DND-41 (cell line): Measurements from ENCODE around the gene RNF220.
"Not testable (repeated sequence)": the region's sequence is repeated elsewhere in the genome, so short reads cannot be mapped to it uniquely, and the experiment has no call there.

ENCODE experiments used
- ATAC-seq: fragments of 200-7000 bp; cut with Tn5 transposase; 3 replicates; pipeline ENCODE4 v1.9.1; 2021; ENCODE audit warnings: low read depth; ENCODE audit not compliant: insufficient read depth
- DNase-seq: peaks from one replicate; pipeline ENCODE4 v3.0.0-alpha.2; 2020
- H2AFZ ChIP-seq: 2 replicates; pipeline ENCODE4 v1.6.0; 2012; ENCODE audit warnings: low read depth, low read length
- H3K27ac ChIP-seq: 2 replicates; pipeline ENCODE4 v1.5.1; 2012; ENCODE audit warnings: low read length, inconsistent platforms
- H3K27me3 ChIP-seq: fragments of 200-600 bp; sonication (generic); 2 replicates; pipeline ENCODE4 v1.6.0; 2012; ENCODE audit warnings: low read length, mild to moderate bottlenecking, inconsistent platforms; ENCODE audit not compliant: insufficient read depth, poor library complexity
- H3K36me3 ChIP-seq: 2 replicates; pipeline ENCODE4 v1.5.1; 2012; ENCODE audit warnings: low read length, inconsistent platforms; ENCODE audit not compliant: insufficient read depth
- H3K4me1 ChIP-seq: 2 replicates; pipeline ENCODE4 v1.5.1; 2012; ENCODE audit warnings: mild to moderate bottlenecking, low read length; ENCODE audit not compliant: insufficient read depth
- H3K4me2 ChIP-seq: 2 replicates; pipeline ENCODE4 v1.6.0; 2012; ENCODE audit warnings: mild to moderate bottlenecking, moderate library complexity, low read length, inconsistent platforms; ENCODE audit not compliant: insufficient read depth
- H3K4me3 ChIP-seq, 2 experiments: fragments of 200-600 bp in 1 of 2; shearing (Covaris generic) in 1 of 2; 2 replicates each; pipeline ENCODE4 v1.5.1; 2012 to 2016; ENCODE audit warnings: inconsistent platforms in 2 of 2, low read length in 2 of 2, mild to moderate bottlenecking in 2 of 2, low read depth in 1 of 2, moderate library complexity in 1 of 2
- H3K79me2 ChIP-seq: 2 replicates; pipeline ENCODE4 v1.6.0; 2012; ENCODE audit warnings: low read length, inconsistent platforms; ENCODE audit not compliant: insufficient read depth
- H3K9ac ChIP-seq: 2 replicates; pipeline ENCODE4 v1.6.0; 2012; ENCODE audit warnings: low read depth, mild to moderate bottlenecking, inconsistent platforms, low read length, moderate library complexity
- H3K9me3 ChIP-seq: 2 replicates; pipeline ENCODE4 v1.5.1; 2012; ENCODE audit warnings: low read length, moderate library complexity, mild to moderate bottlenecking, inconsistent platforms; ENCODE audit not compliant: insufficient read depth, severe bottlenecking
- H4K20me1 ChIP-seq: 2 replicates; pipeline ENCODE4 v1.6.0; 2012; ENCODE audit warnings: low read length; ENCODE audit not compliant: insufficient read depth
- EZH2 ChIP-seq: IDR thresholded peaks from 3 replicates; pipeline ENCODE4 v1.6.1; 2012; ENCODE audit warnings: borderline replicate concordance, low read depth, mild to moderate bottlenecking, moderate library complexity, low read length, inconsistent platforms; ENCODE audit not compliant: severe bottlenecking
- TF ChIP-seq, protein P1 (sequence below): IDR thresholded peaks from 2 replicates; pipeline ENCODE4 v1.5.1; 2012; ENCODE audit warnings: borderline replicate concordance, low read length, moderate library complexity, mild to moderate bottlenecking; ENCODE audit not compliant: poor library complexity, severe bottlenecking; ENCODE audit errors: extremely low read depth

The RNF220 gene

DNA sequence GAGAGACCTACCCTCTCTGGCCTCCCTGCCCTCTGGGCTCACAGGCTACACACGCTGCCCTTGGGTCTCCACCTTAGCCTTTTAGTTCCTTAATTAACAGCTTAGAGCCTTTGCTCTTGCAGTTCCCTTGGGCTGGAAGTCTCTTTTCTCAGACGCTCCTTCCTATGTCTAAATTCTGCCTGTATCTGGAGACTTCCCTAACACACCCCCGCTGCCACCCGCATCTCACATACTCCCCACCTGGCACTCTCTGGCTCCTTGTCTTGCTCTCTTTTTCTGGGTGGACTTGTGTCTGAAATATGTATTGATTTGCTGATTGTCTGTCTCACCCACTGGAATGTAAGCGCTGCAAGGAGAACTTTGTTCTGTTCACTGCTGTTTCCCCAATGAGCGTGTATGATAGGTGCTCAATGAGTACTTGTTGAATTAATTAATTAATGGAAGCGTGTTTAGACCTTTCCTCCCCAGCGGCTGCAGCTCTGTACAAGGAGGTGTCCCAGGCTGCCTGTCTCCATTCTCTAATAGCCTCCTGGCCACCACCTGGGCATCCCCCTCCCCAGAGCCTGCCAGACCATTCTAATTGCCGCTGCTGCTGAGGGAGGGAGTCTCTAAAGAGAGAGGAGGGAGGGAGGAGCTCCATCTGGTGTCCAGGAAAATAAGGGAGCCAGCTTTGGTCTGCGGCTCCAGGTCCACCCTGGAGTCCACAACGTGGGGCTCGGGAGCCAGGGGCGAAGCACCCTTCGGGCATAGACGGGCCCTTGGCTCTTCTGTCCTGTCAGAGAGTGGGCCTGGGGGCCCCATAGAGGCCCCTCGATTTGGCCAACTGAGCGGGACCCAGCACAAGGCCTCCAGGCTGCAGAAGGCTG lies 95.4 kb downstream of the RNF220 start:
- H3K27me3 ChIP-seq = peaks cover 33% of the 10 kb centered on the region
- H3K36me3 ChIP-seq = no peaks in the 10 kb centered on the region
- no peak overlapping the region for H2AFZ ChIP-seq
- no peak overlapping the region for H3K4me2 ChIP-seq
- DNase-seq (no peak), ATAC-seq (no peak)
- no peaks in the 10 kb centered on the region for H3K4me1 ChIP-seq
- no peaks in the 10 kb centered on the region for H3K79me2 ChIP-seq
- H4K20me1 ChIP-seq = no peaks in the 10 kb centered on the region
- no peak overlapping the region for H3K27ac ChIP-seq
- H3K9ac ChIP-seq = no peak overlapping the region
- TF ChIP-seq, protein P1, sequence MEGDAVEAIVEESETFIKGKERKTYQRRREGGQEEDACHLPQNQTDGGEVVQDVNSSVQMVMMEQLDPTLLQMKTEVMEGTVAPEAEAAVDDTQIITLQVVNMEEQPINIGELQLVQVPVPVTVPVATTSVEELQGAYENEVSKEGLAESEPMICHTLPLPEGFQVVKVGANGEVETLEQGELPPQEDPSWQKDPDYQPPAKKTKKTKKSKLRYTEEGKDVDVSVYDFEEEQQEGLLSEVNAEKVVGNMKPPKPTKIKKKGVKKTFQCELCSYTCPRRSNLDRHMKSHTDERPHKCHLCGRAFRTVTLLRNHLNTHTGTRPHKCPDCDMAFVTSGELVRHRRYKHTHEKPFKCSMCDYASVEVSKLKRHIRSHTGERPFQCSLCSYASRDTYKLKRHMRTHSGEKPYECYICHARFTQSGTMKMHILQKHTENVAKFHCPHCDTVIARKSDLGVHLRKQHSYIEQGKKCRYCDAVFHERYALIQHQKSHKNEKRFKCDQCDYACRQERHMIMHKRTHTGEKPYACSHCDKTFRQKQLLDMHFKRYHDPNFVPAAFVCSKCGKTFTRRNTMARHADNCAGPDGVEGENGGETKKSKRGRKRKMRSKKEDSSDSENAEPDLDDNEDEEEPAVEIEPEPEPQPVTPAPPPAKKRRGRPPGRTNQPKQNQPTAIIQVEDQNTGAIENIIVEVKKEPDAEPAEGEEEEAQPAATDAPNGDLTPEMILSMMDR = no peak
- no peak for TF ChIP-seq EZH2
- H3K9me3 ChIP-seq = no peaks in the 10 kb centered on the region
- H3K4me3 ChIP-seq = no peak overlapping the region

DNA sequence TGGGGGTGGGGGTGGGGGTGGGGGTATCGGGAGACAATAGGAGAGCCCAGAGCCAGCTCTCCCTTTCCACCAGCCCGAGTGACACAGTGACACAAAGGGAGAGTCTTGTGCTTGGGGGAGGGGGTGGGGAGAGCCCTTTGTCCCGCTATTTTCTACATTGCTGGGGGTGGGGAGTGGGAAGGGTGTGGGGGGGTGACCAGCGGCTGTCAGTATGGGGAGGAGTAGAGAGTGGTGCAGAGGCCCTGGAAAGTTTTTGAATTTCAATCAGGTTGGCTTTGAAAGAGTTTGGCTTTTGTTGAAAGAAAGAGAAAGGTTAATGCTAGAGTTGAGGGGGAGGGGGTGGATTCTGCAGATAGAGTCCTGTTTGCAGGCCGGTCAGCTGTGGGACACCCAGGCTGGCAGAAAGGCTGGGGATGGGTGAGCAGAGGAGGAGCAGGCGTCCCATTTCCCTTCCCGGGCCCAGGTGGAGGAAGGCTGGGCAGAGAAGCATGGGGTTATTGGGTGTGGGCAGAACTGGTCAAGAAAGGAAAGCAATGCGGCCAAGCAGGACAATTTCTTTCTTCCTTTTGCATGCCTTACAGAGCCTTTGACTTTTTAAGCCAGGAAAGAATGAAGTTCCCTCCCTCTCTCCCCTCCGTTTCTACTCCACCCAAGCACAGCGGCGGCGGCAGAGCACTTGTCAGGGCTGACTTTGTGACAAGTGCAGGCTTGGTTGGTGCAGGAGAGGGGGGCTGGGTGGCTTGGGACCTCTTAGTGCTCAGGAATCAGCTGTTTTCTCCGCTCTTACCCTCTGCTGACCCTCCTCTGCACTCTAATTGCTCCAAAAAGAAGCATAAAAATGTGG lies 96.2 kb downstream of the RNF220 start:
- Histone ChIP-seq H3K4me2 (no peak overlapping the region), H2AFZ (no peak overlapping the region), H3K4me3 (no peak overlapping the region), H3K36me3 (no peaks in the 10 kb centered on the region), H3K9ac (no peak overlapping the region), H3K79me2 (no peaks in the 10 kb centered on the region), H3K9me3 (no peaks in the 10 kb centered on the region), H4K20me1 (no peaks in the 10 kb centered on the region), H3K27me3 (peaks cover 26% of the 10 kb centered on the region), H3K4me1 (no peaks in the 10 kb centered on the region), H3K27ac (no peak overlapping the region)
- no peak for ATAC-seq
- TF ChIP-seq, protein P1 = no peak
- TF ChIP-seq EZH2 = no peak
- no peak for DNase-seq

DNA sequence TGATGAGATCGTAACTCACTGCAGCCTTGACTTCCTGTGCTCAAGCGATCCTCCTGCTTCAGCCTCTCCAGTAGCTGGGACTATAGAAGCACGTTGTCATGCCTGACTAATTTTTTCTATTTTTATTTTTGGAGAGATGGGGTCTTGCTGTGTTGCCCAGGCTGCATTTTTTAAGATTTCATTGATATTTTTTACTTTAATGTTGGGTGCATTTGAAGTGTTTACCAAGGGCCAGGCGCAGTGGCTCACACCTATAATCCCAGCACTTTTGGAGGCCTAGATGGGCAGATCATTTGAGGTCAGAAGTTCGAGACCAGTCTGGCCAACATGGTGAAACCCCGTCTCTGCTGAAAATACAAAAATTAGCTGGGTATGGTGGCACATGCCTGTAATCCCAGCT lies 97.8 kb downstream of the RNF220 start:
- H3K27me3 ChIP-seq = peaks cover 13% of the 10 kb centered on the region
- H3K36me3 ChIP-seq, DNase-seq, H3K79me2 ChIP-seq, H4K20me1 ChIP-seq, H3K4me1 ChIP-seq, H3K9me3 ChIP-seq, H2AFZ ChIP-seq, ATAC-seq, H3K9ac ChIP-seq, H3K4me2 ChIP-seq, H3K4me3 ChIP-seq, H3K27ac ChIP-seq: not testable (repeated sequence)

DNA sequence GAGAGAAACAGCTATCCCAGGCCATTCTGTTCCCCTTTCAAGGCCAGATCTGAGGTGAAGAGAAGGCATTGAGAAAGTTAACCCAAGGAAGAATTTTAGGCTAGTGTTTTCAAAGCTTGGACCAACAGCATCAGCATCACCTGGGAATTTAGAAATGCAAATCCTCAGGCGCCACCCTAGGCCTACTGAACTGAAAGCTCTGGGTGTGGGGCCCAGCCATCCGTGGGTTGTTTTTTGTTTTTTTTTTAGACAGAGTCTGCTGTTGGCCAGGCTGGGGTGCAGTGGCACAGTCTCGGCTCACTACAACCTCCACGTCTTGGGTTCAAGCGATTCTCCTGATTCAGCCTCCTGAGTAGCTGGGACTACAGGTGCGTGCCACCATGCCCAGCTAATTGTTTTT lies 98.6 kb downstream of the RNF220 start:
- Histone ChIP-seq H3K79me2 (no peaks in the 10 kb centered on the region), H3K4me1 (no peaks in the 10 kb centered on the region), H4K20me1 (no peaks in the 10 kb centered on the region), H3K4me3 (no peak overlapping the region), H2AFZ (no peak overlapping the region), H3K27me3 (peaks cover 8% of the 10 kb centered on the region), H3K36me3 (no peaks in the 10 kb centered on the region), H3K27ac (no peak overlapping the region), H3K9me3 (no peaks in the 10 kb centered on the region), H3K4me2 (no peak overlapping the region), H3K9ac (no peak overlapping the region)
- ATAC-seq (no peak), DNase-seq (no peak)
- TF ChIP-seq EZH2 = no peak
- TF ChIP-seq, protein P1 = no peak
